Thyroid gland (tissue), 4 donors: ENCODE data around the gene EZR.

Source experiments
- CTCF ChIP-seq, 6 experiments: fragments of 200-600 bp in 3 of 6; fragments of 450-650 bp in 3 of 6; sonication (generic) in 3 of 6; IDR thresholded peaks; one replicate each; pipeline ENCODE4 v1.5.1; 2016 to 2019; ENCODE audit warnings: antibody characterized with exemption in 6 of 6, mild to moderate bottlenecking in 2 of 6, inconsistent platforms in 1 of 6, moderate library complexity in 1 of 6
- POLR2A ChIP-seq, 2 donors: fragments of 450-650 bp; IDR thresholded peaks; one replicate each; pipeline ENCODE4 v1.6.1; 2017; ENCODE audit warnings: antibody characterized with exemption in 2 of 2, mild to moderate bottlenecking in 2 of 2, moderate library complexity in 1 of 2

DNA sequence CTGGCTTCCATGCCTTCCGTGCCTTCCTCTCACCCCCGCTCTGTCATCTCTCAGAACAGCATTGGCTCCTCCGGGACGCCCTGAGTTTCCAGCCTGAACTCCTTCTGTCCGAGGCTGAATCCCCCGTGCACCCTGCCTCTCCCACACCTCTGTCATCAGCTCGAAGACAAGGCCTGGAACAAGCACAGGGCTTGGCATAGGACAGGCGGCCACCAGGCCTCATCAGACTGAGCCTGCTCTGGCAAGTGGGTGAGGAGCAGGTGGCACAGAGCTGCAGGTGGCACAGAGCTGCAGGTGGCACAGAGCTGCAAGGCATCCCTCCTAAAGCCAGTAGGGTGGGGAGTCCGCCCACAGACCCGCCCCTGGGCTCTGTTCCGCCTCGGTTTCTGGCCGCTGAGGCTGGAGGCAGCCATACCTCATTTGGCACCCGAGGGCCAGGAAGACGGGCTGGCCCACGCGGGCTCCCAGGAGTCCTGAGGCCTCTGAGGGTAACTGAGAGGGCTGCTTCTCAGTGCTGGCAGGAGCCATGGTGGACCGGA, 60.2 kb downstream of the EZR start:
- TF ChIP-seq CTCF (IDR thresholded peaks at IDR 0.05) (no peak), POLR2A (IDR thresholded peaks at IDR 0.05) (no peak)
